SK-N-SH (cell line): ENCODE data around the gene NCR1. TPM values are rescaled to one million over a fixed set of nuclear protein-coding genes. Genes with fewer than 3 reads are reported as not detected.

Experiments
- CTCF ChIA-PET: fragments of 300-600, 350-600 bp; formaldehyde crosslinking; extraction: SDS; loops from one replicate; lab custom pipeline; 2021; lab: Yijun Ruan, JAX
- POLR2A ChIA-PET: fragments of 350-600 bp; sonication (Branson Sonifier 250); formaldehyde crosslinking; extraction: SDS; loops from one replicate; lab custom pipeline; 2020; ENCODE audit warnings: antibody characterized with exemption, inconsistent platforms; lab: Yijun Ruan, JAX
- DNase-seq: peaks from one replicate; pipeline ENCODE4 v3.0.0; 2012
- H2AFZ ChIP-seq: fragments of 200-600 bp; sonication (generic); 2 replicates; pipeline ENCODE4 v1.8.1; 2016; ENCODE audit warnings: antibody characterized with exemption, mild to moderate bottlenecking, low read depth
- H3F3A ChIP-seq: fragments of 200-600 bp; sonication (generic); replicated peaks from 2 replicates; pipeline ENCODE3; 2016; ENCODE audit warnings: antibody characterized with exemption, mild to moderate bottlenecking; ENCODE audit not compliant: insufficient read depth
- H3K27ac ChIP-seq, 2 experiments: fragments of 200-500 bp in 1 of 2; fragments of 200-600 bp in 1 of 2; sonication (Bioruptor generic) in 1 of 2; sonication (generic), shearing (Covaris generic) in 1 of 2; 2 replicates each; pipeline versions ENCODE4 v1.5.1 to v1.6.1; 2014 to 2016; ENCODE audit warnings: low read depth in 2 of 2, inconsistent platforms in 1 of 2, low read length in 1 of 2, mild to moderate bottlenecking in 1 of 2, mixed read lengths in 1 of 2
- H3K27me3 ChIP-seq: fragments of 200-600 bp; sonication (generic), shearing (Covaris generic); 2 replicates; pipeline ENCODE4 v1.6.1; 2016; ENCODE audit warnings: mixed run types; ENCODE audit not compliant: insufficient read depth
- H3K36me3 ChIP-seq, 2 experiments: fragments of 200-500 bp in 1 of 2; fragments of 200-600 bp in 1 of 2; sonication (Bioruptor generic) in 1 of 2; sonication (generic) in 1 of 2; replicated peaks in 1 of 2; 2 replicates each; pipeline versions ENCODE3 to v1.5.1; 2014 to 2016; ENCODE audit warnings: low read length in 1 of 2, mild to moderate bottlenecking in 1 of 2; ENCODE audit not compliant: insufficient read depth in 2 of 2, control insufficient read depth in 1 of 2
- H3K4me1 ChIP-seq, 2 experiments: fragments of 200-500 bp in 1 of 2; fragments of 200-600 bp in 1 of 2; sonication (Bioruptor generic) in 1 of 2; sonication (generic), shearing (Covaris generic) in 1 of 2; 2 replicates each; pipeline versions ENCODE4 v1.5.1 to v1.6.1; 2014 to 2016; ENCODE audit warnings: low read depth in 1 of 2, low read length in 1 of 2, mixed run types in 1 of 2; ENCODE audit not compliant: insufficient read depth in 2 of 2, control insufficient read depth in 1 of 2
- H3K4me2 ChIP-seq: fragments of 200-600 bp; sonication (generic), shearing (Covaris generic); 2 replicates; pipeline ENCODE4 v1.6.1; 2017; ENCODE audit warnings: mixed run types
- H3K4me3 ChIP-seq, 2 experiments: fragments of 200-500 bp in 1 of 2; fragments of 200-600 bp in 1 of 2; sonication (Bioruptor generic) in 1 of 2; sonication (generic), shearing (Covaris generic) in 1 of 2; 2 replicates each; pipeline versions ENCODE4 v1.5.1 to v1.8.1; 2014 to 2016; ENCODE audit warnings: low read depth in 2 of 2, inconsistent platforms in 1 of 2, low read length in 1 of 2, mild to moderate bottlenecking in 1 of 2, mixed read lengths in 1 of 2, moderate library complexity in 1 of 2
- H3K79me2 ChIP-seq: fragments of 200-600 bp; sonication (generic); 2 replicates; pipeline ENCODE4 v1.8.1; 2017; ENCODE audit warnings: mild to moderate bottlenecking; ENCODE audit not compliant: insufficient read depth
- H3K9ac ChIP-seq: fragments of 200-600 bp; sonication (generic); 2 replicates; pipeline ENCODE4 v1.6.1; 2017; ENCODE audit warnings: mixed run types
- H3K9me2 ChIP-seq: fragments of 200-600 bp; sonication (generic); 2 replicates; pipeline ENCODE4 v1.6.1; 2017; ENCODE audit warnings: mixed run types
- H3K9me3 ChIP-seq: fragments of 200-600 bp; sonication (generic); 2 replicates; pipeline ENCODE4 v1.6.1; 2017; ENCODE audit warnings: mixed run types, mild to moderate bottlenecking, moderate library complexity
- H4K20me1 ChIP-seq: fragments of 200-600 bp; sonication (generic); 2 replicates; pipeline ENCODE4 v1.6.1; 2017; ENCODE audit warnings: mild to moderate bottlenecking, mixed run types; ENCODE audit not compliant: insufficient read depth
- FOSL2 ChIP-seq: IDR thresholded peaks from 2 replicates; pipeline ENCODE4 v1.4.0; 2012; ENCODE audit warnings: low read depth, mild to moderate bottlenecking, moderate library complexity, borderline replicate concordance
- GABPA ChIP-seq: IDR thresholded peaks from 2 replicates; pipeline ENCODE4 v1.4.0; 2012; ENCODE audit warnings: low read depth, mild to moderate bottlenecking
- GATA2 ChIP-seq: sonication (generic); formaldehyde crosslinking; IDR thresholded peaks from 2 replicates; pipeline ENCODE4 v1.5.0; 2020; ENCODE audit warnings: mild to moderate bottlenecking, missing genetic modification reagents
- JUND ChIP-seq: IDR thresholded peaks from 2 replicates; pipeline ENCODE4 v1.4.0; 2012
- MEF2A ChIP-seq: IDR thresholded peaks from 2 replicates; pipeline ENCODE4 v1.4.0; 2012; ENCODE audit warnings: low read depth, borderline replicate concordance
- MXI1 ChIP-seq: IDR thresholded peaks from 2 replicates; pipeline ENCODE4 v1.6.1; 2012; ENCODE audit warnings: mild to moderate bottlenecking, low read depth, low read length, improper control_type of control experiment
- RAD21 ChIP-seq: IDR thresholded peaks from 2 replicates; pipeline ENCODE4 v1.6.1; 2012; ENCODE audit warnings: mild to moderate bottlenecking, low read length
- RFX5 ChIP-seq: IDR thresholded peaks from 2 replicates; pipeline ENCODE4 v1.6.1; 2012; ENCODE audit warnings: mild to moderate bottlenecking, improper control_type of control experiment, low read length
- SIN3A ChIP-seq: IDR thresholded peaks from 2 replicates; pipeline ENCODE4 v1.6.1; 2012; ENCODE audit warnings: low read depth, mild to moderate bottlenecking, low read length, moderate library complexity, borderline replicate concordance
- TCF12 ChIP-seq: IDR thresholded peaks from 2 replicates; pipeline ENCODE4 v1.4.0; 2012
- WGBS: methylation state at CpG from one replicate; pipeline ENCODE4 v1.1.6; 2017; ENCODE audit warnings: low lambda C conversion rate; 5-methylcytosine and 5-hydroxymethylcytosine counted together
- polyA plus RNA-seq, 3 experiments: library from polyadenylated mRNA; depleted of rRNA; stranded (reverse); fragments of >200 nt; gene quantifications; 2 replicates each; pipeline ENCODE4 v1.2.3, GENCODE V29; 2012
- small RNA-seq, 7 experiments: library from RNA; depleted of rRNA; stranded (forward); fragments of <200 nt; gene quantifications; one replicate each; pipeline ENCODE3, GENCODE V24; 2012
- TF ChIP-seq, protein P1 (sequence below): IDR thresholded peaks from 2 replicates; pipeline ENCODE4; 2012
- TF ChIP-seq, protein P2 (sequence below): fragments of 200-600 bp; sonication (generic); IDR thresholded peaks from 2 replicates; pipeline ENCODE4 v1.6.1; 2017; ENCODE audit warnings: antibody characterized with exemption, mild to moderate bottlenecking, moderate library complexity
- TF ChIP-seq, protein P3 (sequence below): fragments of 150-350 bp; IDR thresholded peaks from 2 replicates; pipeline ENCODE4 v1.6.1; 2016; ENCODE audit warnings: mild to moderate bottlenecking, low read depth, low read length

Gene NCR1
- polyA plus RNA-seq, 1 of the 3 experiments (the other 2 are of a cell fraction) = not detected

DNA sequence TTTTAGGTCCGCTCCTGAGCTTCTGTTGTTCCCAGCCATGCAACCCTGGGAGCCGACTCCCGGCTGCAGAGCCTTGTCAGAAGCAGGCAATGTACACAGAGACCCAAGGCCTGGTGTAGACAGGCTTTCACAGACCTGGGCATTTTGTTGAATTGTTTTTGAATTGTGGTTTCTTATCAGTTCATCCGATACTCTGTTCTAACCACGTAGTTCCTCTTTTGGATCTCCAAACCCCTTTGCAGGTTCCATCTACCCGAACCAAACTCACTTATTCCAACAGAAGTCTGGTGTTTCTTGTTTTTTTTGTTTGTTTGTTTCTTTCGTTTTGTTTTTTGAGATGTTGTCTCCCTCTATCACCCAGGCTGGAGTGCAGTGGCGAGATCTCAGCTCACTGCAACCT lies 53.9 kb downstream of the NCR1 start:
- WGBS = 14% methylated on average over 8 of the region's 8 CpGs

More for the DNA sequence above, 53.9 kb downstream of the NCR1 start:
- H3K27me3 ChIP-seq = peaks cover 52% of the 10 kb centered on the region; the same call in 1 of the 2 replicates
- ChIA-PET CTCF (no interaction called here), POLR2A (no interaction called here)
- H3K4me1 ChIP-seq = no peaks in the 10 kb centered on the region
- no peak overlapping the region for H3K4me3 ChIP-seq
- no peaks in the 10 kb centered on the region for H3K9me2 ChIP-seq
- no peaks in the 10 kb centered on the region for H3F3A ChIP-seq
- no peak overlapping the region for H3K27ac ChIP-seq
- no peaks in the 10 kb centered on the region for H3K9me3 ChIP-seq
- no peak overlapping the region for H3K9ac ChIP-seq
- no peaks in the 10 kb centered on the region for H3K79me2 ChIP-seq
- no peak overlapping the region for H2AFZ ChIP-seq
- no peak overlapping the region for H3K4me2 ChIP-seq
- no peaks in the 10 kb centered on the region for H4K20me1 ChIP-seq
- H3K36me3 ChIP-seq = no peaks in the 10 kb centered on the region
- TF ChIP-seq, protein P1, sequence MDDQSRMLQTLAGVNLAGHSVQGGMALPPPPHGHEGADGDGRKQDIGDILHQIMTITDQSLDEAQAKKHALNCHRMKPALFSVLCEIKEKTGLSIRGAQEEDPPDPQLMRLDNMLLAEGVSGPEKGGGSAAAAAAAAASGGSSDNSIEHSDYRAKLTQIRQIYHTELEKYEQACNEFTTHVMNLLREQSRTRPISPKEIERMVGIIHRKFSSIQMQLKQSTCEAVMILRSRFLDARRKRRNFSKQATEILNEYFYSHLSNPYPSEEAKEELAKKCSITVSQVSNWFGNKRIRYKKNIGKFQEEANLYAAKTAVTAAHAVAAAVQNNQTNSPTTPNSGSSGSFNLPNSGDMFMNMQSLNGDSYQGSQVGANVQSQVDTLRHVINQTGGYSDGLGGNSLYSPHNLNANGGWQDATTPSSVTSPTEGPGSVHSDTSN = no peak
- TF ChIP-seq, protein P2, sequence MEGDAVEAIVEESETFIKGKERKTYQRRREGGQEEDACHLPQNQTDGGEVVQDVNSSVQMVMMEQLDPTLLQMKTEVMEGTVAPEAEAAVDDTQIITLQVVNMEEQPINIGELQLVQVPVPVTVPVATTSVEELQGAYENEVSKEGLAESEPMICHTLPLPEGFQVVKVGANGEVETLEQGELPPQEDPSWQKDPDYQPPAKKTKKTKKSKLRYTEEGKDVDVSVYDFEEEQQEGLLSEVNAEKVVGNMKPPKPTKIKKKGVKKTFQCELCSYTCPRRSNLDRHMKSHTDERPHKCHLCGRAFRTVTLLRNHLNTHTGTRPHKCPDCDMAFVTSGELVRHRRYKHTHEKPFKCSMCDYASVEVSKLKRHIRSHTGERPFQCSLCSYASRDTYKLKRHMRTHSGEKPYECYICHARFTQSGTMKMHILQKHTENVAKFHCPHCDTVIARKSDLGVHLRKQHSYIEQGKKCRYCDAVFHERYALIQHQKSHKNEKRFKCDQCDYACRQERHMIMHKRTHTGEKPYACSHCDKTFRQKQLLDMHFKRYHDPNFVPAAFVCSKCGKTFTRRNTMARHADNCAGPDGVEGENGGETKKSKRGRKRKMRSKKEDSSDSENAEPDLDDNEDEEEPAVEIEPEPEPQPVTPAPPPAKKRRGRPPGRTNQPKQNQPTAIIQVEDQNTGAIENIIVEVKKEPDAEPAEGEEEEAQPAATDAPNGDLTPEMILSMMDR = no peak
- TF ChIP-seq TCF12 (no peak), GABPA (no peak), MXI1 (no peak), FOSL2 (no peak), GATA2 (CRISPR knock-in tag) (no peak), JUND (no peak), MEF2A (no peak), RFX5 (no peak), RAD21 (no peak), SIN3A (no peak)
- TF ChIP-seq, protein P3, sequence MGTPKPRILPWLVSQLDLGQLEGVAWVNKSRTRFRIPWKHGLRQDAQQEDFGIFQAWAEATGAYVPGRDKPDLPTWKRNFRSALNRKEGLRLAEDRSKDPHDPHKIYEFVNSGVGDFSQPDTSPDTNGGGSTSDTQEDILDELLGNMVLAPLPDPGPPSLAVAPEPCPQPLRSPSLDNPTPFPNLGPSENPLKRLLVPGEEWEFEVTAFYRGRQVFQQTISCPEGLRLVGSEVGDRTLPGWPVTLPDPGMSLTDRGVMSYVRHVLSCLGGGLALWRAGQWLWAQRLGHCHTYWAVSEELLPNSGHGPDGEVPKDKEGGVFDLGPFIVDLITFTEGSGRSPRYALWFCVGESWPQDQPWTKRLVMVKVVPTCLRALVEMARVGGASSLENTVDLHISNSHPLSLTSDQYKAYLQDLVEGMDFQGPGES = no peak
- no peak for DNase-seq

Small RNA genes within 50 kb of the gene (small RNA-seq; reads per million reads assigned to genes)
- gene AC011476.8 = 0 reads per million in 7 experiments
- 0.06 to 5.7 (median 1.8) reads per million in 7 experiments for gene RNU6-222P

Other genes with a start within 250 kb of the NCR1 start
- gene LILRB4, start 243.2 kb upstream of the NCR1 start, polyA plus RNA-seq (2012; rRNA removed) = not detected in 2 replicates
- not detected in 2 replicates for gene KIR3DL3, start 181.7 kb upstream of the NCR1 start, polyA plus RNA-seq (2012; rRNA removed)
- gene KIR2DL3, start 167.6 kb upstream of the NCR1 start, polyA plus RNA-seq (2012; rRNA removed) = not detected in 2 replicates
- not detected in 2 replicates for gene KIR2DL1, start 136.4 kb upstream of the NCR1 start, polyA plus RNA-seq (2012; rRNA removed)
- not detected in 2 replicates for gene KIR2DL4, start 102.5 kb upstream of the NCR1 start, polyA plus RNA-seq (2012; rRNA removed)
- gene KIR3DL1, start 89.7 kb upstream of the NCR1 start, polyA plus RNA-seq (2012; rRNA removed) = not detected in 2 replicates
- gene KIR2DS4, start 73.5 kb upstream of the NCR1 start, polyA plus RNA-seq (2012; rRNA removed) = not detected in 2 replicates
- gene KIR3DL2, start 55.7 kb upstream of the NCR1 start, polyA plus RNA-seq (2012; rRNA removed) = not detected in 2 replicates
- not detected in 2 replicates for gene FCAR, start 31.9 kb upstream of the NCR1 start, polyA plus RNA-seq (2012; rRNA removed)
- not detected in 2 replicates for gene NLRP7, start 41.4 kb downstream of the NCR1 start, polyA plus RNA-seq (2012; rRNA removed)
- 0.08 and 0.15 TPM in 2 replicates for gene NLRP2, start 60.2 kb downstream of the NCR1 start, polyA plus RNA-seq (2012; rRNA removed)
- 0.12 and 0.24 TPM in 2 replicates for gene GP6, start 132.1 kb downstream of the NCR1 start, polyA plus RNA-seq (2012; rRNA removed)
- gene RDH13, start 157.0 kb downstream of the NCR1 start, polyA plus RNA-seq (2012; rRNA removed) = 8.9 and 9.6 TPM in 2 replicates
- 9.6 and 12.9 TPM in 2 replicates for gene EPS8L1, start 169.7 kb downstream of the NCR1 start, polyA plus RNA-seq (2012; rRNA removed)
- gene PPP1R12C, start 211.5 kb downstream of the NCR1 start, polyA plus RNA-seq (2012; rRNA removed) = 83.9 and 87.3 TPM in 2 replicates
- 27.1 and 39.5 TPM in 2 replicates for gene TNNT1, start 243.1 kb downstream of the NCR1 start, polyA plus RNA-seq (2012; rRNA removed)